Panc1 (cell line): ENCODE data around the gene TRIM17.

Experiments
- CTCF ChIP-seq: fragments of 450-650 bp; IDR thresholded peaks from 2 replicates; pipeline ENCODE4 v1.5.1; 2017; ENCODE audit warnings: mild to moderate bottlenecking
- POLR2AphosphoS5 ChIP-seq: IDR thresholded peaks from 2 replicates; pipeline ENCODE4 v1.6.1; 2012; ENCODE audit warnings: mild to moderate bottlenecking, low read depth, low read length, moderate library complexity
- TCF7L2 ChIP-seq: IDR thresholded peaks from 2 replicates; pipeline ENCODE4 v1.6.1; 2011; ENCODE audit warnings: mild to moderate bottlenecking, low read depth, low read length, inconsistent platforms

GRCh38 chr1:228416217-228416933, at the start of gene TRIM17:
- TF ChIP-seq CTCF = no peak; the same call in 1 of the 2 replicates
- TF ChIP-seq POLR2AphosphoS5 = no peak
- TF ChIP-seq TCF7L2 = no peak
